ENCODE results near the gene NFKB1. TPM values are rescaled to one million over a fixed set of nuclear protein-coding genes. Genes with fewer than 3 reads are reported as not detected.

NFKB1 gene
- total RNA-seq, 2 donors from 2014 or later: 19.1 to 42.2 TPM

- Histone ChIP-seq H3K27me3 (replicated peaks; ENCODE audit: insufficient read depth) (no peaks in the 10 kb centered on the region), H3K4me3 (no peak overlapping the region), H3K9me3 (no peaks in the 10 kb centered on the region), H3K4me1 (ENCODE audit: control insufficient read depth in 1 of 2, low read depth in 2 of 2) (no peaks in the 10 kb centered on the region), H3K27ac (no peak overlapping the region), H3K36me3 (peaks cover 9% of the 10 kb centered on the region)
- ATAC-seq (ENCODE audit: insufficient number of reproducible peaks, low FRiP score, low read depth) (no peak), DNase-seq (ENCODE audit: low spot score) (no peak)
- no peak for TF ChIP-seq CTCF (IDR thresholded peaks at IDR 0.05)
Observed at GRCh38 chr4:102638621-102639020, 137.5 kb downstream of the NFKB1 start.

- no peak for DNase-seq (ENCODE audit: low spot score)
- Histone ChIP-seq H3K27me3 (replicated peaks; ENCODE audit: insufficient read depth) (no peaks in the 10 kb centered on the region), H3K4me1 (ENCODE audit: control insufficient read depth in 1 of 2, low read depth in 2 of 2) (no peaks in the 10 kb centered on the region), H3K4me3 (no peak overlapping the region), H3K36me3 (peaks cover 9% of the 10 kb centered on the region), H3K9me3 (no peaks in the 10 kb centered on the region), H3K27ac (no peak overlapping the region)
- no peak for TF ChIP-seq CTCF (IDR thresholded peaks at IDR 0.05)
- no peak for ATAC-seq (ENCODE audit: insufficient number of reproducible peaks, low FRiP score, low read depth)
Observed at GRCh38 chr4:102639598-102639997, 138.4 kb downstream of the NFKB1 start.

GRCh38 chr4:102640669-102641068 lies 139.5 kb downstream of the NFKB1 start:
- DNase-seq (ENCODE audit: low spot score) (no peak), ATAC-seq (ENCODE audit: insufficient number of reproducible peaks, low FRiP score, low read depth) (no peak)
- TF ChIP-seq CTCF (IDR thresholded peaks at IDR 0.05): no peak
- H3K27ac ChIP-seq: no peak overlapping the region
- no peak overlapping the region for H3K4me3 ChIP-seq
- no peaks in the 10 kb centered on the region for H3K9me3 ChIP-seq
- no peaks in the 10 kb centered on the region for H3K4me1 ChIP-seq (ENCODE audit: control insufficient read depth in 1 of 2, low read depth in 2 of 2)
- no peaks in the 10 kb centered on the region for H3K27me3 ChIP-seq (replicated peaks; ENCODE audit: insufficient read depth)
- peaks cover 4% of the 10 kb centered on the region for H3K36me3 ChIP-seq

GRCh38 chr4:102641793-102642192 lies 140.6 kb downstream of the NFKB1 start:
- Histone ChIP-seq H3K9me3 (no peaks in the 10 kb centered on the region), H3K4me1 (ENCODE audit: control insufficient read depth in 1 of 2, low read depth in 2 of 2) (no peaks in the 10 kb centered on the region), H3K36me3 (peaks cover 4% of the 10 kb centered on the region), H3K27ac (no peak overlapping the region), H3K27me3 (replicated peaks; ENCODE audit: insufficient read depth) (no peaks in the 10 kb centered on the region), H3K4me3 (no peak overlapping the region)
- no peak for DNase-seq (ENCODE audit: low spot score)
- ATAC-seq (ENCODE audit: insufficient number of reproducible peaks, low FRiP score, low read depth): no peak
- no peak for TF ChIP-seq CTCF (IDR thresholded peaks at IDR 0.05)

- peak; percentile 42 for ATAC-seq (ENCODE audit: insufficient number of reproducible peaks, low FRiP score, low read depth)
- DNase-seq (ENCODE audit: low spot score): no peak
- H3K4me1 ChIP-seq (ENCODE audit: control insufficient read depth in 1 of 2, low read depth in 2 of 2): no peaks in the 10 kb centered on the region
- H3K4me3 ChIP-seq: no peak overlapping the region
- no peaks in the 10 kb centered on the region for H3K9me3 ChIP-seq
- H3K27ac ChIP-seq: no peak overlapping the region
- no peaks in the 10 kb centered on the region for H3K27me3 ChIP-seq (replicated peaks; ENCODE audit: insufficient read depth)
- TF ChIP-seq CTCF (IDR thresholded peaks at IDR 0.05): no peak
- peaks cover 2% of the 10 kb centered on the region for H3K36me3 ChIP-seq
Observed at GRCh38 chr4:102642631-102643298, 141.6 kb downstream of the NFKB1 start.

Data from thoracic aorta (tissue), 2 donors.